Measurements from ENCODE around the gene RYR2. TPM values are rescaled to one million over a fixed set of nuclear protein-coding genes. Genes with fewer than 3 reads are reported as not detected.

RYR2 gene
- total RNA-seq, 1 donor from 2014 or later = 47.0 TPM

DNA sequence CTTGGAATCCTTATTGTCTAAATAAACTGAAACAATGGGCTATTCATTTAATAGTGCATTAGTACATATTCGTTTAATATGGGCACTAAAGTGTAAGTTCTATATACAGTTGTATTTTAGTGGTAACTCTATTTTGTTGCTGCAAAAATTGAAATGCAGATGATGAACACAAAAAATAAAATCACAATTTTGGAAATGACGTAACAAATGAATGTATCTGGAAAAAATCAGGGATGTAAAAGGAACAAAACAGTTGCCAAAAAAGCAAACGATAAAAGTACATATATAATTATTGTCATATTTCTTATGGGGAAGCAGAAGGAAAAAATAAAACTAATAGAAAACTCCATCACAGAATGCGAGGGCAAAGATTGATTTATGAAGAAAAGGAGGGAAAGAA is 254.9 kb downstream of the RYR2 start:
- DNase-seq = no peak
- TF ChIP-seq, protein P1, sequence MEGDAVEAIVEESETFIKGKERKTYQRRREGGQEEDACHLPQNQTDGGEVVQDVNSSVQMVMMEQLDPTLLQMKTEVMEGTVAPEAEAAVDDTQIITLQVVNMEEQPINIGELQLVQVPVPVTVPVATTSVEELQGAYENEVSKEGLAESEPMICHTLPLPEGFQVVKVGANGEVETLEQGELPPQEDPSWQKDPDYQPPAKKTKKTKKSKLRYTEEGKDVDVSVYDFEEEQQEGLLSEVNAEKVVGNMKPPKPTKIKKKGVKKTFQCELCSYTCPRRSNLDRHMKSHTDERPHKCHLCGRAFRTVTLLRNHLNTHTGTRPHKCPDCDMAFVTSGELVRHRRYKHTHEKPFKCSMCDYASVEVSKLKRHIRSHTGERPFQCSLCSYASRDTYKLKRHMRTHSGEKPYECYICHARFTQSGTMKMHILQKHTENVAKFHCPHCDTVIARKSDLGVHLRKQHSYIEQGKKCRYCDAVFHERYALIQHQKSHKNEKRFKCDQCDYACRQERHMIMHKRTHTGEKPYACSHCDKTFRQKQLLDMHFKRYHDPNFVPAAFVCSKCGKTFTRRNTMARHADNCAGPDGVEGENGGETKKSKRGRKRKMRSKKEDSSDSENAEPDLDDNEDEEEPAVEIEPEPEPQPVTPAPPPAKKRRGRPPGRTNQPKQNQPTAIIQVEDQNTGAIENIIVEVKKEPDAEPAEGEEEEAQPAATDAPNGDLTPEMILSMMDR (IDR thresholded peaks at IDR 0.05; ENCODE audit: partially characterized antibody, unreplicated experiment) = no peak
- Mint-ChIP-seq H3K4me3 (ENCODE audit: unreplicated experiment) (no peak overlapping the region), H3K9me3 (ENCODE audit: unreplicated experiment) (peaks cover 1% of the 10 kb centered on the region), H3K27me3 (ENCODE audit: unreplicated experiment) (no peaks in the 10 kb centered on the region), H3K4me1 (ENCODE audit: low read depth, unreplicated experiment) (no peaks in the 10 kb centered on the region), H3K36me3 (ENCODE audit: unreplicated experiment) (peaks cover 4% of the 10 kb centered on the region), H3K27ac (ENCODE audit: unreplicated experiment) (no peak overlapping the region)

DNA sequence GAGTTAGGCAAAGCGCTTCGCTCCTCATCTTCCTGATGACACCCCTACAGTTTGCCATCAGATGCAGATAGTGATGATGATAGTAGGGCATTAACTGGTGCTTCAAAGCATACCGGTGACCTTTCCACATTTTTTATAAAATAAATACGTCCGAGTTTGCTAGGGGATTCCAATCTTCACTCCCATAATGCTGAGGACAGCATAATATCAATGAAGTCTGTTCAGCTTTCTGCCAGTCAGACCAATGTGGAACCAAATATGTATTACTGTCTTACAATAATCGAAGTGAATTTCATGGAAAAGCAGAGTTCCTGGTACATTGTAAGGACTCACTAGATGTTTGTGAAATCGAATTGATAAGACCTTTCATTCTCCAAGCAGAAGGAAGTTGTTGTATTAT is 258.7 kb downstream of the RYR2 start:
- no peak overlapping the region for H3K4me3 Mint-ChIP-seq (ENCODE audit: unreplicated experiment)
- no peak overlapping the region for H3K27ac Mint-ChIP-seq (ENCODE audit: unreplicated experiment)
- H3K27me3 Mint-ChIP-seq (ENCODE audit: unreplicated experiment) = no peaks in the 10 kb centered on the region
- peaks cover 4% of the 10 kb centered on the region for H3K36me3 Mint-ChIP-seq (ENCODE audit: unreplicated experiment)
- peaks cover 1% of the 10 kb centered on the region for H3K9me3 Mint-ChIP-seq (ENCODE audit: unreplicated experiment)
- no peak for DNase-seq
- peaks cover 3% of the 10 kb centered on the region for H3K4me1 Mint-ChIP-seq (ENCODE audit: low read depth, unreplicated experiment)
- TF ChIP-seq, protein P1 (IDR thresholded peaks at IDR 0.05; ENCODE audit: partially characterized antibody, unreplicated experiment) = no peak

DNA sequence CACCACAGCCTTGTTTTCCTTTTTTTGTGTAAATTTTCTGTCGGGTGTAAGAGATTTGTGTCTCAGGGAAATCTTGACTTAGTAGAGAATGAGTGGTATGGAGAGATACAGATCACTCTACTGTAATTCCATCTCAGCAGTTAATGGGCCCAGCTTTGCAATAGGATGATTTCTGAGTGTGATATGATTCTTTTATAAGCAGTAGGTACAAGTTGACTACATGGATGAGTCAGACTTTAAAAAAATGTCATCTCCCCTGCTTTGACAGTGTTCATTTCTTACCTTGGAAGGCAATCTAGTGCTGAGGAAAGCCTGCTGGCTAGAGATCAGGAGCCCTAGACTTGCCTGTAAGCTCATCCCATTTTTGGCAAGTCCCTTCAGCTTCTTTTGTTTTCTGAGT is 261.9 kb downstream of the RYR2 start:
- Mint-ChIP-seq H3K4me1 (ENCODE audit: low read depth, unreplicated experiment) (peaks cover 3% of the 10 kb centered on the region), H3K27me3 (ENCODE audit: unreplicated experiment) (no peaks in the 10 kb centered on the region), H3K4me3 (ENCODE audit: unreplicated experiment) (no peak overlapping the region), H3K36me3 (ENCODE audit: unreplicated experiment) (no peaks in the 10 kb centered on the region), H3K9me3 (ENCODE audit: unreplicated experiment) (no peaks in the 10 kb centered on the region), H3K27ac (ENCODE audit: unreplicated experiment) (peak overlapping the region; percentile 11)
- DNase-seq = no peak
- TF ChIP-seq, protein P1 (IDR thresholded peaks at IDR 0.05; ENCODE audit: partially characterized antibody, unreplicated experiment) = no peak

DNA sequence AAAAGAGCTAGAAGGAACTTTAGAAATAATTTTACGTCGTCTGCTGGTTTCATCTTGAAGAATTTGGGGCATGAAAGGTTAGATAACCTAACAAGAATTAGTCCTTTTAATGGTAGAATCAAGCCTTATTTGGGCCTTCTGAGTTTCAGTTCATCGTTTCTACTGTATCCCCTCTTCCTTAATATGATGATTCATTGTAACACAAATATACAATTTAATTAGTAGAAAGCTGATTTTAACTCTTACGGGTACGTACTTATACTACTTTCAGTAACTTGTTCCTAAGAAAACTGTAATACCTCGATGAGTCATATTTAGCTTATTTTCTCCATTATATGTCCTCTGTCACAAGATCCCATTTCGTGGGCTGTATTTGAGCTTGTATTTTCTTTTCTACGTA is 264.7 kb downstream of the RYR2 start:
- Mint-ChIP-seq H3K9me3 (ENCODE audit: unreplicated experiment) (no peaks in the 10 kb centered on the region), H3K4me1 (ENCODE audit: low read depth, unreplicated experiment) (peaks cover 3% of the 10 kb centered on the region), H3K36me3 (ENCODE audit: unreplicated experiment) (no peaks in the 10 kb centered on the region), H3K4me3 (ENCODE audit: unreplicated experiment) (no peak overlapping the region), H3K27ac (ENCODE audit: unreplicated experiment) (no peak overlapping the region), H3K27me3 (ENCODE audit: unreplicated experiment) (no peaks in the 10 kb centered on the region)
- DNase-seq = no peak
- TF ChIP-seq, protein P1 (IDR thresholded peaks at IDR 0.05; ENCODE audit: partially characterized antibody, unreplicated experiment) = no peak

DNA sequence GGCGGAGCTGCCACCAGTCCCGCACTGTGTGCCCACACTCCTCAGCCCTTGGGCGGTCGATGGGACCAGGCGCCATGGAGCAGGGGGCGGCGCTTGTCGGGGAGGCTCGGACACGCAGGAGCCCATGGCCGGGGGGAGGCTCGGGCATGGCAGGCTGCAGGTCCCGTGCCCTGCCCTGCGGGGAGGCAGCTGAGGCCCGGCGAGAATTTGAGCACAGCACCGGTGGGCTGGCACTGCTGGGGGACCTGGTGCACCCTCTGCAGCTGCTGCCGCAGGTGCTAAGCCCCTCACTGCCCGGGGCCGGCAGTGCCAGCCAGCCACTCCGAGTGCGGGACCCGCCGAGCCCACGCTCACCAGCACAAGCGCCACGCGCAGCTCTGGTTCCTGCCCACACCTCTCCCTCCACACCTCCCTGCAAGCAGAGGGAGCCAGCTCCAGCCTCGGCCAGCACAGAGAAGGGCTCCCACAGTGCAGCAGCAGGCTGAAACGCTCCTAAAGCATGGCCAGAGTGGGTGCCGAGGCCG is 267.7 kb downstream of the RYR2 start:
- Mint-ChIP-seq H3K27ac (ENCODE audit: unreplicated experiment) (no peak overlapping the region), H3K27me3 (ENCODE audit: unreplicated experiment) (no peaks in the 10 kb centered on the region), H3K9me3 (ENCODE audit: unreplicated experiment) (peaks cover 1% of the 10 kb centered on the region), H3K4me3 (ENCODE audit: unreplicated experiment) (no peak overlapping the region), H3K4me1 (ENCODE audit: low read depth, unreplicated experiment) (no peaks in the 10 kb centered on the region), H3K36me3 (ENCODE audit: unreplicated experiment) (peaks cover 10% of the 10 kb centered on the region)
- TF ChIP-seq, protein P1 (IDR thresholded peaks at IDR 0.05; ENCODE audit: partially characterized antibody, unreplicated experiment) = no peak
- no peak for DNase-seq
